DOHH2 (cell line): ENCODE measurements around the gene CCDC30.

Experiments
- H3F3A ChIP-seq: fragments of 200-600 bp; sonication (generic), shearing (Covaris generic); 2 replicates; pipeline ENCODE4 v1.6.0; 2016; ENCODE audit warnings: antibody characterized with exemption, mild to moderate bottlenecking; ENCODE audit not compliant: control insufficient read depth, insufficient read depth
- H3K27ac ChIP-seq: fragments of 200-600 bp; sonication (generic); 2 replicates; pipeline ENCODE4 v1.5.1; 2014; ENCODE audit warnings: low read depth, mild to moderate bottlenecking, low read length, moderate library complexity
- H3K27me3 ChIP-seq: fragments of 200-600 bp; sonication (generic); 2 replicates; pipeline ENCODE4 v1.6.1; 2014; ENCODE audit warnings: mild to moderate bottlenecking, low read length, mixed read lengths; ENCODE audit not compliant: control insufficient read depth
- H3K36me3 ChIP-seq: fragments of 200-600 bp; sonication (generic); 2 replicates; pipeline ENCODE4 v1.6.1; 2014; ENCODE audit warnings: mild to moderate bottlenecking, low read length, moderate library complexity, mixed read lengths; ENCODE audit not compliant: control insufficient read depth
- H3K4me1 ChIP-seq: fragments of 200-600 bp; sonication (generic); 2 replicates; pipeline ENCODE4 v1.6.1; 2014; ENCODE audit warnings: mild to moderate bottlenecking, low read length, mixed read lengths; ENCODE audit not compliant: control insufficient read depth
- H3K4me2 ChIP-seq: fragments of 200-600 bp; sonication (generic); 2 replicates; pipeline ENCODE4 v1.6.0; 2014; ENCODE audit warnings: mild to moderate bottlenecking, low read length, moderate library complexity
- H3K4me3 ChIP-seq: fragments of 200-600 bp; sonication (generic); 2 replicates; pipeline ENCODE4 v1.5.1; 2014; ENCODE audit warnings: mild to moderate bottlenecking, low read length, mixed read lengths
- H3K79me2 ChIP-seq: fragments of 200-600 bp; sonication (generic); 2 replicates; pipeline ENCODE4 v1.6.1; 2014; ENCODE audit warnings: mild to moderate bottlenecking, low read length, mixed read lengths; ENCODE audit not compliant: control insufficient read depth
- H3K9me2 ChIP-seq: fragments of 200-600 bp; sonication (generic); replicated peaks from 2 replicates; pipeline ENCODE4 v1.6.1; 2014; ENCODE audit warnings: mild to moderate bottlenecking, low read length, mixed read lengths; ENCODE audit not compliant: control insufficient read depth
- H3K9me3 ChIP-seq: fragments of 200-600 bp; sonication (generic); 2 replicates; pipeline ENCODE4 v1.6.1; 2014; ENCODE audit warnings: antibody characterized with exemption, low read length, mixed read lengths; ENCODE audit not compliant: control insufficient read depth, insufficient read depth
- H4K20me1 ChIP-seq: fragments of 200-600 bp; sonication (generic); 2 replicates; pipeline ENCODE4 v1.6.0; 2014; ENCODE audit warnings: low read depth, mild to moderate bottlenecking, antibody characterized with exemption, low read length, moderate library complexity; ENCODE audit not compliant: control insufficient read depth, insufficient read depth
- CTCF ChIP-seq: fragments of 200-600 bp; sonication (generic); IDR thresholded peaks from one replicate; pipeline ENCODE4 v1.5.1; 2014; ENCODE audit warnings: antibody characterized with exemption, mild to moderate bottlenecking, low read depth, low read length; ENCODE audit not compliant: poor library complexity, severe bottlenecking
- EZH2phosphoT487 ChIP-seq: fragments of 200-600 bp; sonication (generic); IDR thresholded peaks from 2 replicates; pipeline ENCODE4 v1.6.1; 2017; ENCODE audit warnings: borderline replicate concordance, mild to moderate bottlenecking, antibody characterized with exemption, low read length, moderate library complexity, mixed read lengths

The CCDC30 gene

DNA sequence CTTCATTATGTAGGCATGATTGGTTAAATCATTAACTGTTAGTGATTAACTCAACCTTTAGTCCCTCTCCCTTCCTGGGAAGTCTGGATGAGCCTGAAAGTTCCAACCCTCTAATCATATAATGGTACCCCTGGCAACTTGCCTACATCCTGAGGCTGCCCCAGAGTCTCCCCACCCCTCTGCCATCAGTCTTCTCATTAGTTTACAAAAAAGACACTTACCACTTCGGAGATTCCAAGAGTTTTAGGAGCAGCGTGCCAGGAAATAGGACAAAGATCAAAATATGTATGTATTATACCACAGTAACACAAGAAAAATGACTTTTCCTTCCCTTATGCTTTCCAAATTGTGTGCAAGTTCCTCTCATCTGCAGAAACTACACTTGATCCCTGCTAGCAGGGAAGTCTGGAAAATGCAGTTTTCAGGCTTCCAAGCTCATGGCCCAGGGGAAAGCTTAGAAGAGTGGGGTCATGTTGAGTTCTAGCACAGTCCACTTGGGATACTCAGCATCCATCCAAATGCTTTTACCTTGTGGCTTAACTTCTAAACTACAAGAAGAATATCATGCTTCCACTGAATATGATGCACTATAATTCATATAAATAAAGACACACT, 130.5 kb downstream of the CCDC30 start:
- H3K4me1 ChIP-seq: no peaks in the 10 kb centered on the region

DNA sequence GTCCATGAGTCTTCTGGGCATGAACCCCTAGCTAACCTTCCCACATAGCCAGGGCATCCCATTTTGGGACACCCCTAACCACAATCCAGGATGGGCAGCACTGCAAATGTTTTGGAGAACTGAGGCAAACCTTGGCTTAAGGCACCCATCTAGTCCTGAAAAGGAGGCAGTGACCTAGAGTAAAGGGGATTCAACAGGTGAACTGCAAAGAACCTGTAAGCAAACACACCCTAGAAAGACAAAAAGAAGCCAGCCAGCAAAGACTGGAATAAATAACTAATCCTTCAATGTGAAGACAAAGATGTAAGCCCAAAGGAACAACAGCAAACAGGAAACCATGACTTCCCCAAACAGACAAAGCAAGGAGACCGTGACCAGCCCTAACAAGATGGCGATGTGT, 138.4 kb downstream of the CCDC30 start:
- Histone ChIP-seq H3K4me2 (no peak overlapping the region), H3K4me3 (no peak overlapping the region), H3K27me3 (no peaks in the 10 kb centered on the region), H3F3A (no peaks in the 10 kb centered on the region), H4K20me1 (no peaks in the 10 kb centered on the region), H3K79me2 (no peaks in the 10 kb centered on the region), H3K9me2 (no peaks in the 10 kb centered on the region), H3K27ac (no peak overlapping the region), H3K9me3 (peaks cover 15% of the 10 kb centered on the region; the same call in 1 of the 2 replicates), H3K4me1 (peaks cover 6% of the 10 kb centered on the region), H3K36me3 (no peaks in the 10 kb centered on the region)
- TF ChIP-seq EZH2phosphoT487: no peak
- TF ChIP-seq CTCF: no peak

More for the DNA sequence above, 130.5 kb downstream of the CCDC30 start:
- H3K4me2 ChIP-seq: no peak overlapping the region
- TF ChIP-seq EZH2phosphoT487 (no peak), CTCF (no peak)
- no peaks in the 10 kb centered on the region for H4K20me1 ChIP-seq
- no peak overlapping the region for H3K4me3 ChIP-seq
- H3K9me2 ChIP-seq: no peaks in the 10 kb centered on the region
- H3K79me2 ChIP-seq: no peaks in the 10 kb centered on the region
- H3F3A ChIP-seq: no peaks in the 10 kb centered on the region
- H3K27me3 ChIP-seq: peaks cover 8% of the 10 kb centered on the region
- H3K9me3 ChIP-seq: 0 out of 2 replicates have a peak, but pooled peaks cover 4% of the 10 kb centered on the region
- no peak overlapping the region for H3K27ac ChIP-seq
- H3K36me3 ChIP-seq: no peaks in the 10 kb centered on the region

- Histone ChIP-seq H3K9me2 (no peaks in the 10 kb centered on the region), H3K9me3 (no peaks in the 10 kb centered on the region), H3K4me3 (no peak overlapping the region), H3K27ac (no peak overlapping the region), H3F3A (no peaks in the 10 kb centered on the region), H3K4me1 (no peaks in the 10 kb centered on the region), H3K36me3 (no peaks in the 10 kb centered on the region), H3K27me3 (peaks cover 3% of the 10 kb centered on the region; the same call in 1 of the 2 replicates), H3K79me2 (no peaks in the 10 kb centered on the region), H3K4me2 (no peak overlapping the region), H4K20me1 (no peaks in the 10 kb centered on the region)
- TF ChIP-seq EZH2phosphoT487: no peak
- no peak for TF ChIP-seq CTCF
Observed at GRCh38 chr1:42613803-42614131, 150.7 kb downstream of the CCDC30 start.
